HG02678 (cell line): ENCODE results near the gene TRIP6.

Source experiments
- ATAC-seq: cut with Tn5 transposase; IDR thresholded peaks from one replicate; pipeline ENCODE4 v1.9.1; 2021; ENCODE audit warnings: mild to moderate bottlenecking, moderate library complexity; ENCODE audit not compliant: unreplicated experiment

Gene TRIP6

DNA sequence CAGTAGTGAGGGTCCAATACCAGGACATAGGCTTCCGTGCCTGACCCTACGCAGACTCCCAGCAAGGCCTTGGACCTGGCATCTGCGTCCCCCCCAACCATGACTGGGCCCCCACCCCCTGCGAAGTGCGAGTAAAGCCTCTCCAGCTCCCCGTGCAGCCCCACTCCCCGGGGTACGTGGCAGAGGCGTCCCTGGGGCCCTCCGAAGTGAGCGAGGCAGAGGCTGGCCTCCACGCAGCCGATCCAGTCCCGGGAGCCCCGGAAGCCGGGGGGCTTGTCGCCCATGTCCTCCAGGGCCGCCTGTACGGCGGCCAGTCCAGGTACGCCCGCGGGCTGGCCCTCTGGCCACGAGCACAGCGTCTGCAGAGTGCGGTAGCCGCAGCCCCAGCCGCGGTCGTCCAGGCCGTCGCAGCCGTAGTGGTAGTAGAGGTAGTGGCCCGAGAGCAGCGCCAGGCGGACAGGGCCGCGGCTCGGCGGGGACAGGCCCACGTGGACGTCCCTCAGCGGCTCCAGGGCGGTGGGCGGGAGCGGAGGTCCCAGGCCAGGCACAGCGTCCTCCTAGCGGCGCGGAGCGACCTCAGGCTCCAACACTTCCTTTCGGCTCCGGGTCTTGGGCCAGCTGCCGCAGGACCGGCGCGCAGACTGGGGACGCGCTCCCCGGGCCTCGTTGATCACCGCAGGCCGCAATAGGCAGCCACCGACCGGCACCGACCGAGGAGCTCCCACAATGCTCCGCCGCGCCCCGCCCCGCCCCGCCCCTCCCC, 22.0 kb downstream of the TRIP6 start, which contains the start of gene UFSP1:
Gene UFSP1 (minus strand): TSS at position 728 of the 763 bp plus-strand sequence. CDS start 444 bp downstream, at position 284.
- ATAC-seq, result no peak

DNA sequence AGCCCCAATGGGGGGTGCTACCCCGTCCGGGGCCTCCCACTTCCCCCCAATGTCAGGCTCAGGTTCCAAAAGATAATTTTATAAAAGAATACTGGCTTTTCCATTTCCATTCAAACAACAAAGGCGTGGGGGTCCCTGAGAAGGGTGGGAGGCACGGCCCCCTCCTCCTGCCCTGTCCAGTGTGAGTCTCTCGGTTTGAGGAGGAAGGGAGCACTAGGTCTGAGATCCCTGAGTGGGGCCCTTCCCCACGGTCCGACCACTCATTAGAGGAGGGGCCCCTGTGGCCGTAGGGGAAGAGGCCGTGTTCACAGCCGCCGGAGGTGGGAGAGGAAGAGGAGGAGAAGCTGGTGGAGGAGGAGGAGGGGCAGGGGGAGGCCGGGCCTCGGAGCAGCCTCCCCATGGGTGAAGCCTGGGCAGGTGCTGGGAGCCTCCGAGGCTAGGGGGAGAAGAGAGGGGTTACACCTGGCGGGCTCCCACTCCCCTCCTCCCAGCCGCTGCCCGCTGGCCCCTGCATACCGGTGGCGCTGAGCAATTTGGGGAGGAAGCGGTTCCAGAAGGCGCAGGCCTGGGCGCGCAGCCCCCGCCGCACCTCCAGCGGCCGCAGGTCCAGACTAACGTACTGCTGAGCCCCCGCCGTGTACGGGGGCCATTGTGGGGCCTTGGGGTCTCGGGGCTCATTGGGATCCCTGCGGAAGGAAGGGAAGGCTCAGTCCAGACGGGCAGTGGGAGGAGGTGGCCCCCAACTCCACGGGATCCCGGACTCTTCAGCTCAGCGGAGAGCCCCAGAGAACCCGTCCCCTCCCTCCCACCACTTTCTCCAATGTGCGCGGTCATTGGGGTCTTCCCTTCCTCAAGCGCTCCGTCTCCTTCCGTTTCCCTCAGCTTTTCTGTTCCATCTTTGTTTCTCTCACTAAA, 23.7 kb downstream of the TRIP6 start:
- ATAC-seq, result no peak

DNA sequence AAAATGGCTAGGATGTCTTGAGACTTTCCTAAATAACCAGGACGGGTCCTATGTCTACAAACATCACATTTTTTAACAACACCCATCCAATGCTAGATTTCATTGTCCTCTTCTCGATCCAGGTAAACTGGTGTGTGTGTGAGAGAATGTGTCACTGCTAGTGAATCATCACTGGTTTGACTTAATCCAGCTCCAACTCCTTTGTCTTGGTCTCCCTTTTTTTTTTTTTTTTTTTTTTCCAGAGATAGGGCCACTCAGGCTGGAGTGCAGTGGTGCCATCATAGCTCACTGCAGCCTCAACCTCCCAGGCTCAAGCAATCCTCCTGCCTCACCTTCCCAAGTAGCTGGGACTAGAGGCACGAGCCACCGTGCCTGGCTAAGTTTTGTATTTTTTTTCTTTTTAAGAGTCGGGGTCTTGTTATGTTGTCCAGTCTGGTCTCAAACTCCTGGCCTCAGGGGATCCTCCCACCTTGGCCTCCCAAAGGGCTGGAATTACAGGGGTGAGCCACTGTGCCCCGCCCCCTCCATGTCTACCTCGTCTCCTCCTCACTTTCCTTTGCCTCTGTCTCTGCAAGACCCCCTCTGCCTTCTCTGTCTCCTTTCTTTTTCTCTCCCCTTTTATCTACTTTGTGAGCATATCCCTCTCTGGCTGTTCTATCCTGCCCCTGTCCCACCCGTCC, 24.5 kb downstream of the TRIP6 start:
- ATAC-seq, result no peak

DNA sequence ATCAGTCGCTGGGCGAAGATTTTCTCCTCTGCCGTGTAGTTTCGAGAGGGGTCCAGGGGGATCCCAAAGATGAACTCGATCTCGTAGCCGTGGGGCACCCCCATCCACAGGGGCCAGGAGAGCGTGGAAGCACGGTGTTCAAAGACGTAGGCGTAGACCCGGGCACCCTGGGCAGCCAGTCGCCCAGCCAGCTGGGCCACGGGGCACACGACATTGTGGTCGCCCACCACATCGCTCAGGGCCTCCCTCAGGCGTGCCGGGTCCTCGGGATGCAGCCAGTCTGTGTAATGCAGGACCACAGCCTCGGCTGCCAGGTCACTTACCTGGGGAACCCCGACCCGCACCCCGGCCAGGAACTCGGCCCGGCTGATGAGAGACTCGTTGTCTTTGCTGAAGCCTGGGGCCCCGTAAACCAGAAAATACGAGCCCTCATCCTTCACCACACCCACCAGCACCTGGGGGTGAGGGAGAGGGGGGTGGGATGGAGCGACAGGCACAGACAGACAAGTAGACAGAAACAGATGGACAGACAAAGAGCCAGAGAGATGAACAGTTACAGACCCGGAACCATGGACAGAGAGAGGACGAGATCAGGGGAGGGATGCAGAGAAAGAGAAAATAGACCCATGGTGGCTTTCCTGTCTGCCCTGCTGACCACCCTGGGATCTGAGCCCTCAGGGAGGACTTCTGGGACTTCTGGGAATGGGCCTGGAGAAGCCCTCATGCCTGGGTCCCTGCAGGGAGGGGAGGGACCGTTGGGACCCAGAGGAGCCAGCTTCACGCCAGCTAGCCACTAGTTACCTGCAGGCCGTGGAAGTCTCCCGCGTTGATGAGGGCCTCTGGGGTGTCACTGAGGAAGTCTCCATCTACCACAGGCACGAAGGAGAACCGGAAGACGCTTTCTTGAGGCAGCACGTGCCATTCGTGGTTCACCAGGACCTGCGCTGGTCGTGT, 25.5 kb downstream of the TRIP6 start:
- no peak for ATAC-seq

DNA sequence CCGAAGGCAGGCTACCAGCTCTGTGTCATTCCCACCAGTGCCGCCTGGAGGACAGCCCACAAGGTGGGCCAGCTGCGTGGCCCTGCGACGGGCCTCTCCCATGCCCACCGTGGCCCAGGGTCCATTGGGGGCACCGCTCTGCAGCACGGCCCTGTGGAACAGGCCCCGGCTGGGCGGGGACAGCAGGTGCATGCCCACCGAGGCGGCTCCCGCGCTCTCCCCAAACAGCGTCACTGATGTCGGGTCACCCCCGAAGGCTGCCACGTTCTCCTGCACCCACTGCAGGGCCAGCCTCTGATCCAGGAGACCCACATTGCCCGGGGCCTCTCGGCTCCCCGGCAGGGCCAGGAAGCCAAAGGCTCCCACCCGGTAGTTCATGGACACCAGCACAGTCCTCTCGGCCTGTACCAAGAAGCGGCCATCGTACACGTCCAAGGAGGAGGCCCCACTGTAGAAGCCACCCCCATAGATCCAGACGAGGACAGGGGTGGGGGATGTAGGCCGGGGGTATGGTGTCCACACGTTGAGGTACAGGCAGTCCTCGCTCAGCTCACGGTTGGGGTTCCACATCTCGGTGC, 26.2 kb downstream of the TRIP6 start:
- ATAC-seq, result no peak

DNA sequence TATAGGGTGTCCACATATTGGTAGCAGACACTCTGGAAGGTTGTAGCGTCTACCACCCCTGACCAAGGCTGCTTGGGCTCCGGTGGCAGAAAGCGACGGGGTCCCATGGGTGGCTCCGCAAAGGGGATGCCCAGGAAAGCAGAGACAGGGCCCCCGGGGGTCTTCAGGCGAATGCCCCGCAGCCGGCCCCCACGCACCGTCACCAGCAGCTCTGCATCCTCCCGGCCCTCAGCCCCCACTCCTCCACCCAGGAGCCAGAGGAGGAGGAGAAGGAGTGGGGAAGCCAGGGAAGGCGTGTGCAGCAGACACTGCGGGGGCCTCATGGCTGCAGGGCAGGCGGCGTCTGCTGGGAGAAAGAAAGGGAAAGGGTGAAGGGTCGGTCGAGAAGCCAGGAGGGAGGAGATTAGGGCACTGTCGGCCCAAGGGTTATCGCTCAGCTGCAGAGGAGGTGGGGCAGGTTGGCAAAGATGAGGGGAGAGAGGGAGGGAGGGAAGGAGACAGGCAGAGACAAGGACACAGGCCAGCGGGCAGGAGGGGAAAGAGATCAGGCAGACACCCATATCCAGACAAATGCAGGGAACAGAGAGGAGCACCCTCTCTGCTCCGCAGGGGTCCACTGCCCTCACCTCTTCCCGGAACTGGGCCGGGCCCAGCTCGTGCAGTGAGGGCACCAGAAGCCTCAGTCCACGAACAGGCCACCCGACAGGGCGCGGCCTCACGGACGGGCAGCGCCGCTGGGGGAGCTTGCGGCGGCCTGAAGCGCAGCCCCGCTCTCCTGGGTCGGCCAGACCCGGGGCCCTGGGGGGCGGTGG, 26.9 kb downstream of the TRIP6 start:
- ATAC-seq, result no peak

DNA sequence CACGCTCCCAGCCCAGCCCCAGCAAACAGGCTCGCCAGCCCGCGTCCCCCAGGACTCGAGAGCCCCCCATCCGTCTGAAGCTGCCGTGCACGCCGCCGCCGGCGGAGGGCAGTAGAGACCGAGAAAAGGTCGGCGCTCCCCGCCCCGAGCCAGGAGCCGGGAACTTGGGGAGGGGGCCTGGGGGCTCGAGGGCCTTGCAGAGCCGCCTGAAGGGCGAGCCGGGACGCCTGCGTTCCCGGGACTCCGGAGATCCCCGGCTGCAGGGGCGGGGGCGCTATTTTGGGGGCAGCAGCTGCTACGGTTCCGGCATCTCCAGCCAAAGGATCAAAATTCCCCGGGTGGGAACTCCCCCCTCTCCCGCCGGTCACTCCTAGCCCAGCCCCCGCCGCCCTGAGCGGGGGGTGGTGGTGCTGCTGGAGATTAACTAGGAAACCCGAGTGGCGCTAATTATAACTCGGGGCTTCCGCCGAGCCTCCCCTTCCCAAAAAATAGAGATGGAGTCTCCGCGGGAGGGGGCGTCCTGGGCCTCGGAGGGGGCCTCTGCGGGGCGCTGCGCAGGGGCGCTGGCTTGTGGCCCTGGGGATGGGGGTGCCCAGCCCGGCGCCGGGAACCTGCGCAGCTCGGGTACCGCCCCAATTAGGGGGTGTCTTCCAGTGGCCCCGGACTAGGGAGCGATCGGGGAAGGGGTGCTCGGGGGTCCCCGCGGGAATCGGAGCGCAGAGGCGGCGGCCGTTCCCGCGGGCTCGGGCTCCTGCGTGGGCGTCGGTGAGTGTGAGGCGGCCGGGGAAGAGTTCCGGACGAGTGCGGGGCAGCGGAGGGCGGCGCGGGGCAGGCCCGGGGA, 27.9 kb downstream of the TRIP6 start:
- no peak for ATAC-seq

DNA sequence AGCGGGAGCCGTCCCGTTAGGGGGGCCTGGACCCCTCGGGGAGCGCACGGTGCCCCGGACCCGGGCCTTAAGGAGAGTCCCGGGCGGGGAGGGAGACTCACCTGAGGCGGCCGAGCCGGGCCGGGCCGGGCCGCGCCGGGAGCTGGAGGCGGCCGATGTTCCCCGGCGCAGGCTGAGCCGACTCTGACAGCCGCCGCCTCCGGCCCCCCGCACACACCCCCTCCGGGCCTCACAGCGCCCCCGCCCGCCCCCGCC, 28.4 kb downstream of the TRIP6 start, which contains the start of gene ACHE:
Gene ACHE (minus strand): TSS at position 188 of the 255 bp plus-strand sequence. CDS start 1,656 bp downstream, outside the sequence.
- ATAC-seq, result no peak

DNA sequence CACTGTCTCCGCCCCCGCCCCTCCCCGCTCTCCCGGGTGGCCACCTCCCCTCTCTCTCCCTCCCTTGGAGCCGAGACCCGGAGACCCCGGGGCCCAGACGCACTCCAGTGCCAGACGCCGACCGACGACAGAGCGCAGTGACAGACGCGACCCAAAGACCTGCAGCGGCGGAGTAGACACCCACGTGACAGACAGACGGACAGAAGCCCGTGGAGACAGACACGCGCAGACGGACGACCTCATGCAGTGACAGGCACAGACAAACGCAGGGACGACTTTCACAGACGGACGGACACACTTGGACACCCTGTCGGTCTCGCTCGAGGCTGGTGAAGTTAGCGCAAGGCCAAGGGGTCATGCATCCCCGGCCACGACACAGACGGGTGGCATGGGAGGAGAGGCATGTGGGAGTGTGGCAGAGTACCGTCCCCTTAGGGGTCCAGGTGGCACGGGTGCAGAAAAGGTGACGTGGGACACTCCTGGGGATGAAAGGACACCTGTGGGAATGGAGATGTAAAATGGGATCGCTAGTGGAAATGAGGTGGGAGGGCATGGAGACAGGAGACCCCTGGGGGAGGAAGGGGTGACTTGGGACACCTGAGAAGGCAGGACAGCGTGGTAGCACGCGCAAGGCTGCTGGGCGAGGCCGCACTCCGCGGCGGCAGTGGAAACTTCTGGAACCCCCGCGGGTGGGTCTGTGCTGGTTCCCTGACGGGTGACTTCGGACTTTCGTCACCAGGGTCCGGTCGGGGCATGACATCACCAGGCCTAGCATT, 29.0 kb downstream of the TRIP6 start:
- ATAC-seq, result no peak

DNA sequence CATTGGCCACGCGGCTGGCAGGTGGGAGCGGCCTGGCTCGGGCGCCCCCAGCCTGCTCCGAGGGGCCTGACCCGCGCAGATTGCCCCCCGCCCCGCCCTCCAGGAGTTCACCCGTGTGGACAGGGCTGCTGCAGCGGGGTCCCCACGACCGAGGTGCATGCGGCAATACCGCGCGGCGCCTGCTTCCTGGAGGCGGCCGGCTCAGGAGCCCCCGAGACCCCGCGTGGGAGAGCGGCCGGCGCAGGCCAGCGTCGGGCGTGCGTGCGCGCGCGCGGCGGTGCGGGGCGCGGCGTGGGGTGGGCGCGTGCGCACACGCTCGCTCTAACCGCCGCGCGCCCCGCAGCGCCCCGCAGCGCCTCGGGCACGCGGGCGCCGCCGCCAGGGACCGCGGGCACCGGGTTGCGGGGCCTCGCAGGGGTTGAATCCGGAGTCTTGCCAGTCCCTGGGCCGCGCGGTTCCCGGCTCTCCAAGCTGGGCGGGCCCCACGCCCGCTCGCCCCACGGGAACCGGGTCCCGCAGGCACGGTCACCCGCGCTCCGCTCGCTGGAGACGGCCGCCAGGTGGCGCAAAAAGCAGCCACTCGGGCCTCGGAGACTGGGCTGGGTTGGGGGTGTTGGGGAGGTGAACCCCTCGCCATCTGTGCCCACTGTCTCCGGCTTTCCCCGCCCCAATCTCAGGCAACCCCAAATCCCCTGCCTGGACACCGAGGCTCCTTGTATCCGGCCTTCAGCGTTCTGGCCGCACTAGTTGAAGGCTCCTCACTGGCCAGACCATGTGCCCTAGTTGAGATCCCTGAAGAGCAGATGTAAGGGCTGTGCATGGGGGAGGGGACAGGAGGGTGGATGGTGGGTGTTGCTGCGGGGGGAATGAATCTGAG, 29.8 kb downstream of the TRIP6 start:
- no peak for ATAC-seq

DNA sequence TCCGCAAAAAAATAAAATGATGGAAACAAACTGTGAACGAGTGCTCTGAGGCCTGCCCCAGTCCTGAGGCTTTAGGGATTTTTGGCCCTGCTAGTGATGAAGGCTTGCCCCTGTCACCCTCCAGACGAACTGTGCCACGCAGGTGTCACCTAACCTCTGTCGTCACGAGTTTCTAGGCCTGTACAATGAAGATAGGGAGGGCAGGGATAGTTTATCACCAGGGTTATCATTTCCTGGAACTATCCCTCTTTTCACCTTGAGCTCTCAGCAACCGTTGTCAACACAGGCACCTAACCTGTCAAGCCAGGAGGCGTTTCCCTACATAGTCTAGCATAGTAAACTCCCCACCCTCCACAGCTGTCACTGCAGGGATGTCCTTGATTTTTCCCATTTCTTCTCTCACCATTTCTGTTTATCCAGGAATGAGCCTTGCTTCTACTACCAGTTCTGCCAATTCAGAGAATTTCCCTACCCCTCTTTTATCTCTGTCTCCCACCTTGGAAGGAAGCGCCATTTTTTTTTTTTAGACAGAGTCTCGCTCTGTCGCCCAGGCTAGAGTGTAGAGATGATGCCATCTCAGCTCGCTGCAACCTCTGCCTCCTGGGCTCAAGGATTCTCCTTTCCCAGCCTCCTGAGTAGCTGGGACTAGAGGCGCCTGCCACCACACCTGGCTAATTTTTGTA, 30.7 kb downstream of the TRIP6 start:
- ATAC-seq, result no peak

DNA sequence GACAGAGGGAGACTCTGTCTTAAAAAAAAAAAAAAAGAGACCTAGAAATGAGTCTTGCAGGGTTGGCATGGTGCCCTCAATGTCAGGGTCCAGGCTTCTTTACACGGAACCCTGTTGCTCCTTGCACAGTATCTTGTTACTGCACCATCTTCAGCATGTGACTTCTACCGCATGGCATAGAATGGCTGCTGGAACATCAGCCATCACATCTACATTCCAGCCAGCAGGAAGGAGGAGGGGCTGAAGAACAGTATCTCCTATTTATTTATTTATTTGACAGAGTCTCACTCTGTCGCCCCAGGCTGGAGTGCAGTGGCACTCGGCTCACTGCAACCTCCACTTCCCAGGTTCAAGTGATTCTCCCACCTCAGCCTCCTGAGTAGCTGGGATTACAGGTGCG, 32.2 kb downstream of the TRIP6 start:
- ATAC-seq, result no peak

DNA sequence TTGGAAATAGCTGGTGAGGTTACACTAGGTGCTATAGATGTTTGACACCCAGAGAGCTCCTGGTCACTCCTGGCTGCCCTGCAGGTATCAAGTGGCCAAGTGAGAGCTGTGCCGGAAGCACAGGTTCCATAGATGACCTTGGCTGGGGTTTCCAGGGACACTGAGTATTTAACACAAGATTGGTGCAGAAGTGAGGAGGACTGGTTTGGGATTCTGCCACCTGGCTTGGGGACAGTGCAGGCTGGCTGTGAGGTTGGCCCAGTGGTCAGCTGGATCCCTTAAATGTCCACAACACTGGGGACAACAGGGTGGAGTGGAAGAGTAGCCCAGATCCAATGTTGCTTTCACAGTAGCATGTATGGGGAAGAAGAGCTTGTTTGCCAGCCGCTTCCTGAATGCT, 33.8 kb downstream of the TRIP6 start:
- ATAC-seq, result no peak

DNA sequence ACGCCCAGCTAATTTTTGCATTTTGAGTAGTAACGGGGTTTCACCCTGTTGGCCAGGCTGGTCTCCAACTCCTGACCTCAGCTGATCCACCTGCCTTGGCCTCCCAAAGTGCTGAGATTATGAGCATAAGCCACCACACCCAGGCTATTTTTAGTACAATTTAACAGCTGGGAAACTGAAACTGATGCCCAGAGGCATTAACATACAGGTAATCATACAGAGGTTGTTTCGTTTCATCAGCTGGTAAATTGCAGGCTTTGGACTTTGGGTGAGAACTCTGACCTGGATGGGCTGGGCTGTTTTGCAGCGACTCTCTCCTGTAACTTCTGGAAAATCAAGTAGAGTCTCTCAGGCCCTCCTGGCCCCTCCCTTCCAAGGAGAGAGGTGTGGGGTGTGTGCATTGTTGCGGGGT, 34.7 kb downstream of the TRIP6 start:
- no peak for ATAC-seq

DNA sequence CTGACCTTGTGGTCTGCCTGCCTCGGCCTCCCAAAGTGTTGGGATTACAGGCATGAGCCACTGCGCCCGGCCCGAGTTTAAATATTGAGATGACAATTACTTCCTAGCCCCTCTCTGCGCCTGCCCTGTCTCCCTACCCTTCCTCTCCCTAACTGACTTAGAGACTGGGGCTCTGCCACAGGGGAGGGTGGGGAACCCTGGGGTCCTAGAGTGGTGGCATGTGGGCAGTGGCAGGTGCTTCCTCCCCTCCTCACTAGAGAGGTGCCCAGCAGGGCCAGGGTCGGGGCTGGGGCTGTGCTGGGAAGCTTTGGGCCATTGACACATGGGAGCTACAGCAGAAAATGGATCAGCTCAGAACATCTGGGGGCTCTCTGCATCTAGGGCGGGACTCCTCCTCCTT, 35.5 kb downstream of the TRIP6 start:
- ATAC-seq, result no peak

DNA sequence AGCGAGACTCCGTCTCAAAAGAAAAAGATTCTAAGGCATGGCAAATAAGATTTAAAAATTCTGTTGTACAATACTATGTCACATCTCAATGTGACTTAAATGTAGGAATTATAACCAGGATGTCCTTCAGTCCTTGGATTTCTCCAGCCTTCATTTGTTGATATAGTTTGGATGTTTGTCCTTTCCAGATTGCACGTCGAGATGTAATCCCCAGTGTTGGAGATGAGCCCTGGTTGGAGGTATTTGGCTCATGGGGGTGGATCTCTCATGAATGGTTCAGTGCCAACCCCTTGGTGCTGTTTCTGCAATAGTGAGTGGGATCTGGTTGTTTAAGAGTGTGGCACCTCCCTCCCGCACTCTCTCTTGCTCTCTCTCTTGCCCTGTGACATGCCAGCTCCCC, 41.3 kb downstream of the TRIP6 start:
- ATAC-seq, result no peak
